ENCODE measurements around the gene DMRTA2. TPM values are rescaled to one million over a fixed set of nuclear protein-coding genes. Genes with fewer than 3 reads are reported as not detected.

DMRTA2 gene
- total RNA-seq = under 0.01 TPM in 1 of 2 replicates, not detected in the other

DNA sequence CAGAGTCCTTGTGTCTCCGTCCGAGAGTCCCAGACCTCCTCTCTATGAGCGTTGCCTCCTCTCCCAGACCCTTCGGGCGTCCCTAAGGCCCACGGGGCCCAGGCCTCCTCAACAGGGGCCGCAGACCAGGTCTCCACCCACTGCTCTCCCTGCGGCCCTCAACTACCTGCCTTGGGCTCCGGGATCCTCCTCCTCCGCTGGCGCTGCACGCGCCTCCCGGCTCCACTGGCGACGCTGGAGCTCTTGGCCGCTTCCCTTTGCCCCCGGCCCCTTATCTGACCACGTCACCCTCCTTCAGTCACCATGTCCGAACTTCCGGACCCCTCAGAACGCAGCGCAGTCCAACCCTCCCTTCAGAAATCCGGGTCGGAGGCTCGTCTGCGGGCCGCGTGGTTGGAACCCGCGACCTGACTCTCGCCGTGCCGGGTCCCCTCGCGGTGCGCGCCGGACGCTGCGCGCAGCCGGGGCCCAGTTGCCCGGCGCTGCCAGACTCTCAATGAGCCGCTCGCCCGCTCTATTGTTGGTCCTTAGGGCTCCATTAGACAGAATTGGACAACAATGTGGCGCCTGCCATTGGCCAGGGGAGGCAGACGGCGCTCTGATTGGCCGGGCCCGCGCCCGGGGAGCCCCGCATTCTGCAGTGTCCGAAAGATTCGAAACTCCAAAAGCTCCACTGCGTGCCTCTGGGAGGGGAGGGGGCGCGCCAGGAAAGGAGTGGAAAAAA, at the start of gene DMRTA2:
DMRTA2 (minus strand) TSS at position 498 of the 724 bp plus-strand sequence. CDS start 1,907 bp downstream, outside the sequence.
- peaks cover 5% of the 10 kb centered on the region for H4K20me1 ChIP-seq (ENCODE audit: insufficient read depth, low read length)
- no peak within 1 kb of the TSS for H3K27ac ChIP-seq (ENCODE audit: low read depth, low read length)
- peak within 1 kb of the TSS; percentile 15 for H2AFZ ChIP-seq (ENCODE audit: low read length)
- peak; percentile 89 for DNase-seq (ENCODE audit: insufficient read length, low spot score, missing footprints)
- TF ChIP-seq, protein P1, sequence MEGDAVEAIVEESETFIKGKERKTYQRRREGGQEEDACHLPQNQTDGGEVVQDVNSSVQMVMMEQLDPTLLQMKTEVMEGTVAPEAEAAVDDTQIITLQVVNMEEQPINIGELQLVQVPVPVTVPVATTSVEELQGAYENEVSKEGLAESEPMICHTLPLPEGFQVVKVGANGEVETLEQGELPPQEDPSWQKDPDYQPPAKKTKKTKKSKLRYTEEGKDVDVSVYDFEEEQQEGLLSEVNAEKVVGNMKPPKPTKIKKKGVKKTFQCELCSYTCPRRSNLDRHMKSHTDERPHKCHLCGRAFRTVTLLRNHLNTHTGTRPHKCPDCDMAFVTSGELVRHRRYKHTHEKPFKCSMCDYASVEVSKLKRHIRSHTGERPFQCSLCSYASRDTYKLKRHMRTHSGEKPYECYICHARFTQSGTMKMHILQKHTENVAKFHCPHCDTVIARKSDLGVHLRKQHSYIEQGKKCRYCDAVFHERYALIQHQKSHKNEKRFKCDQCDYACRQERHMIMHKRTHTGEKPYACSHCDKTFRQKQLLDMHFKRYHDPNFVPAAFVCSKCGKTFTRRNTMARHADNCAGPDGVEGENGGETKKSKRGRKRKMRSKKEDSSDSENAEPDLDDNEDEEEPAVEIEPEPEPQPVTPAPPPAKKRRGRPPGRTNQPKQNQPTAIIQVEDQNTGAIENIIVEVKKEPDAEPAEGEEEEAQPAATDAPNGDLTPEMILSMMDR (IDR thresholded peaks at IDR 0.05; ENCODE audit: extremely low read depth, low read depth, low read length) = no peak
- H3K79me2 ChIP-seq (ENCODE audit: insufficient read depth, low read length) = no peaks in the 10 kb centered on the region
- H3K4me3 ChIP-seq (ENCODE audit: insufficient read depth, low read length) = peak within 1 kb of the TSS; percentile 45
- peak within 1 kb of the TSS; percentile 61 for H3K4me2 ChIP-seq (ENCODE audit: insufficient read depth, low read length)
- H3K9me3 ChIP-seq (ENCODE audit: low read depth, low read length) = no peaks in the 10 kb centered on the region
- H3K36me3 ChIP-seq (ENCODE audit: insufficient read depth, low read length) = no peaks in the 10 kb centered on the region
- H3K4me1 ChIP-seq (ENCODE audit: insufficient read depth, low read length) = no peaks in the 10 kb centered on the region
- H3K27me3 ChIP-seq (ENCODE audit: insufficient read depth, low read length) = peaks cover 98% of the 10 kb centered on the region

DNA sequence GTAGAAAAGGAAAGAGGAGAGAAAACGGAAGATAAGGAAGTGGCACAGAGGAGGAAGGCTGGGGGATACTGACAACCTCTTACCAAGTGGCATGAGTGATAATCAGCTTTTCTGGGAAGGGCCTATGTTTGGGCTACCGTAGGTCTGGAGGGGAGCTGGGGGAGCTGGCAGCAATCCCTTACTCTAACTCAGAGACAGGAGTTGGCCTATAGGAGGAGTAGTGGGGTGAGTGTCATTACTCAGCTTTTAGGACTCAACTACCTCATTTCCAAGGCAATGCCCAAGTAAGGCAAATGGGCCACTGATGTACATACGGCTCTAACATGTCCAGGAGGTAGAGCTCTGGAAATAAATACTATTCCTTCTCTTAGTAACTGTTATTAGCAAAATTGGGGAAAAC, 48.7 kb upstream of the DMRTA2 start:
- no peaks in the 10 kb centered on the region for H4K20me1 ChIP-seq (ENCODE audit: insufficient read depth, low read length)
- TF ChIP-seq, protein P1 (IDR thresholded peaks at IDR 0.05; ENCODE audit: extremely low read depth, low read depth, low read length) = no peak

DNA sequence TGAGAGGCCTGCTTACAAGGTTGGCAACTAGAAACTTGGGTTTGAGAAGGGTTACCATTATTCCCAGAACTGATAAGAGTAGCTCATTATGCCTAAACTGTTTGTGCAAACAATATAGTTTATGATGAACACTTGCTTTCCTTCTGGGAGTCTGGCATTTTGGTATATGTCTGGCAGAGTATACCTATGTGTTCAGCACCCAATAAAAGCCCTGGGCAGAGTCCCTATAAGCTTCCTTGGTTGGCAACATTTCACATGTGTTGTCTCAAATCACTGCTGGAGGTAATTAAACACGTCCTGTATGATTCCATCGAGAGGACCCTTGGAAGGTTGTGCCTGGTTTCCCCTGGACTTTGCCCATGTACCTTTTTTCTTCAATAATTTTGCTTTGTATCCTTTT, 39.7 kb upstream of the DMRTA2 start:
- DNase-seq (ENCODE audit: insufficient read length, low spot score, missing footprints) = no peak
- Histone ChIP-seq H2AFZ (ENCODE audit: low read length) (no peak overlapping the region), H3K4me1 (ENCODE audit: insufficient read depth, low read length) (no peaks in the 10 kb centered on the region), H3K79me2 (ENCODE audit: insufficient read depth, low read length) (no peaks in the 10 kb centered on the region), H3K4me3 (ENCODE audit: insufficient read depth, low read length) (no peak overlapping the region), H3K27me3 (ENCODE audit: insufficient read depth, low read length) (no peaks in the 10 kb centered on the region), H3K36me3 (ENCODE audit: insufficient read depth, low read length) (no peaks in the 10 kb centered on the region), H3K9me3 (ENCODE audit: low read depth, low read length) (no peaks in the 10 kb centered on the region), H4K20me1 (ENCODE audit: insufficient read depth, low read length) (no peaks in the 10 kb centered on the region), H3K4me2 (ENCODE audit: insufficient read depth, low read length) (no peak overlapping the region), H3K27ac (ENCODE audit: low read depth, low read length) (no peak overlapping the region)
- TF ChIP-seq, protein P1 (IDR thresholded peaks at IDR 0.05; ENCODE audit: extremely low read depth, low read depth, low read length) = no peak

More for the DNA sequence above, 48.7 kb upstream of the DMRTA2 start:
- Histone ChIP-seq H3K4me1 (ENCODE audit: insufficient read depth, low read length) (no peaks in the 10 kb centered on the region), H3K27me3 (ENCODE audit: insufficient read depth, low read length) (no peaks in the 10 kb centered on the region), H3K79me2 (ENCODE audit: insufficient read depth, low read length) (no peaks in the 10 kb centered on the region), H2AFZ (ENCODE audit: low read length) (no peak overlapping the region), H3K27ac (ENCODE audit: low read depth, low read length) (no peak overlapping the region), H3K9me3 (ENCODE audit: low read depth, low read length) (no peaks in the 10 kb centered on the region), H3K36me3 (ENCODE audit: insufficient read depth, low read length) (no peaks in the 10 kb centered on the region), H3K4me3 (ENCODE audit: insufficient read depth, low read length) (no peak overlapping the region), H3K4me2 (ENCODE audit: insufficient read depth, low read length) (no peak overlapping the region)
- no peak for DNase-seq (ENCODE audit: insufficient read length, low spot score, missing footprints)

DNA sequence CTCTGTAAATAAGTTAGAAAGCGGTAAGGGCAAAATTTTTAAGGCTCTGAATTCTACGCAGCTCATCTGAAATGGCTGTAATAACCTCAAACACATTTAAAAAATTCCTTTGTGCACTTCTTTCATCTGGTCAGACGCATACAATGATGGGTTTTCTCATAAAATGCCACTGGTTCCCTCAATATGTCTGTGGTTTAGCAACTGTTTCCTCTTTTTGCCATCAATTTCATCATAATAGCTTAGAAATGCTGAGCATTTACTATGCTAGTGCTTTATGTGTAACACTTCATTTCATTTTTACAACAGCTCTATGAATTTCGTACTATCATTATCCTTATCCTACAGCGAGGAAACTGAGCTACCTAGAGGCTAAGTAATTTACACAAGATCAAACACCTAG, 35.3 kb upstream of the DMRTA2 start:
- TF ChIP-seq, protein P1 (IDR thresholded peaks at IDR 0.05; ENCODE audit: extremely low read depth, low read depth, low read length) = no peak
- Histone ChIP-seq H3K4me2 (ENCODE audit: insufficient read depth, low read length) (no peak overlapping the region), H3K79me2 (ENCODE audit: insufficient read depth, low read length) (no peaks in the 10 kb centered on the region), H3K4me3 (ENCODE audit: insufficient read depth, low read length) (no peak overlapping the region), H3K36me3 (ENCODE audit: insufficient read depth, low read length) (no peaks in the 10 kb centered on the region), H3K9me3 (ENCODE audit: low read depth, low read length) (no peaks in the 10 kb centered on the region), H2AFZ (ENCODE audit: low read length) (no peak overlapping the region), H3K27me3 (ENCODE audit: insufficient read depth, low read length) (no peaks in the 10 kb centered on the region), H3K4me1 (ENCODE audit: insufficient read depth, low read length) (no peaks in the 10 kb centered on the region), H4K20me1 (ENCODE audit: insufficient read depth, low read length) (no peaks in the 10 kb centered on the region), H3K27ac (ENCODE audit: low read depth, low read length) (no peak overlapping the region)
- no peak for DNase-seq (ENCODE audit: insufficient read length, low spot score, missing footprints)

Measured in osteoblast (primary cell).